ENCODE results near the gene ARL11. TPM values are rescaled to one million over a fixed set of nuclear protein-coding genes. Genes with fewer than 3 reads are reported as not detected.

Gene ARL11
- total RNA-seq, 2 donors from 2014 or later, result 0.52 TPM; not detected in 1

- WGBS, 2 donors, result 81 to 90% methylated on average over 5 of the region's 5 CpGs
- Histone ChIP-seq H3K27me3 (no peaks in the 10 kb centered on the region), H3K9me3 (no peaks in the 10 kb centered on the region), H3K27ac (no peak overlapping the region), H3K4me1 (no peaks in the 10 kb centered on the region), H3K4me3 (no peak overlapping the region), H3K36me3 (replicated peaks in 1 of 2; ENCODE audit: insufficient read depth in 1 of 2, low read depth in 2 of 2) (no peaks in the 10 kb centered on the region)
- intact Hi-C loops (cut with DNase I), result no loop called here
- no peak for ATAC-seq
- no peak for DNase-seq
- TF ChIP-seq CTCF (IDR thresholded peaks at IDR 0.05) (no peak), POLR2A (IDR thresholded peaks at IDR 0.05) (no peak)
Measured at GRCh38 chr13:49636705-49637104, 8.4 kb downstream of the ARL11 start.

- no peak overlapping the region for H3K4me3 ChIP-seq
- H3K36me3 ChIP-seq (replicated peaks in 1 of 2; ENCODE audit: insufficient read depth in 1 of 2, low read depth in 2 of 2), result no peaks in the 10 kb centered on the region
- no peak overlapping the region for H3K27ac ChIP-seq
- no peak for TF ChIP-seq POLR2A (IDR thresholded peaks at IDR 0.05)
- WGBS, 2 donors, result 85 to 91% methylated on average over 4 of the region's 4 CpGs
- no peaks in the 10 kb centered on the region for H3K27me3 ChIP-seq
- DNase-seq (no peak), ATAC-seq (no peak)
- H3K9me3 ChIP-seq, result no peaks in the 10 kb centered on the region
- intact Hi-C loops (cut with DNase I), result no loop called here
- no peaks in the 10 kb centered on the region for H3K4me1 ChIP-seq
Measured at GRCh38 chr13:49638030-49638743, 9.9 kb downstream of the ARL11 start.

- intact Hi-C loops (cut with DNase I), result no loop called here
- whole genome bisulfite sequencing, 2 donors, result 74 to 75% methylated on average over 2 of the region's 2 CpGs
- TF ChIP-seq CTCF (IDR thresholded peaks at IDR 0.05) (no peak), POLR2A (IDR thresholded peaks at IDR 0.05) (no peak)
- ATAC-seq (no peak), DNase-seq (no peak)
- Histone ChIP-seq H3K27ac (no peak overlapping the region), H3K4me3 (no peak overlapping the region), H3K4me1 (no peaks in the 10 kb centered on the region), H3K36me3 (replicated peaks in 1 of 2; ENCODE audit: insufficient read depth in 1 of 2, low read depth in 2 of 2) (no peaks in the 10 kb centered on the region), H3K27me3 (no peaks in the 10 kb centered on the region), H3K9me3 (no peaks in the 10 kb centered on the region)
Measured at GRCh38 chr13:49638744-49639072, 10.4 kb downstream of the ARL11 start.

GRCh38 chr13:49641801-49642291, 13.5 kb downstream of the ARL11 start:
- intact Hi-C loops (cut with DNase I), result no loop called here
- H3K36me3 ChIP-seq (replicated peaks in 1 of 2; ENCODE audit: insufficient read depth in 1 of 2, low read depth in 2 of 2), result no peaks in the 10 kb centered on the region
- H3K27me3 ChIP-seq, result no peaks in the 10 kb centered on the region
- TF ChIP-seq POLR2A (IDR thresholded peaks at IDR 0.05), result peak in 1 of 3 donors; percentile 32
- no peak for TF ChIP-seq CTCF (IDR thresholded peaks at IDR 0.05)
- DNase-seq, result peak in 1 of 4 donors; percentile 69
- no peak for ATAC-seq
- H3K4me1 ChIP-seq, result no peaks in the 10 kb centered on the region
- H3K4me3 ChIP-seq, result no peak overlapping the region
- H3K9me3 ChIP-seq, result no peaks in the 10 kb centered on the region
- peak overlapping the region in 1 of 4 donors; percentile 58 for H3K27ac ChIP-seq
- 79 to 80% methylated on average over 4 of the region's 4 CpGs for WGBS, 2 donors

- DNase-seq (peak in 1 of 4 donors; percentile 13), ATAC-seq (no peak)
- WGBS, 2 donors, result 79 to 81% methylated on average over 12 of the region's 12 CpGs
- intact Hi-C loops (cut with DNase I), result no loop called here
- TF ChIP-seq POLR2A (IDR thresholded peaks at IDR 0.05), result no peak
- no peak for TF ChIP-seq CTCF (IDR thresholded peaks at IDR 0.05)
- no peaks in the 10 kb centered on the region for H3K36me3 ChIP-seq (replicated peaks in 1 of 2; ENCODE audit: insufficient read depth in 1 of 2, low read depth in 2 of 2)
- no peak overlapping the region for H3K4me3 ChIP-seq
- no peak overlapping the region for H3K27ac ChIP-seq
- no peaks in the 10 kb centered on the region for H3K9me3 ChIP-seq
- no peaks in the 10 kb centered on the region for H3K4me1 ChIP-seq
- H3K27me3 ChIP-seq, result no peaks in the 10 kb centered on the region
Measured at GRCh38 chr13:49643035-49643646, 14.8 kb downstream of the ARL11 start.
